K562 (cell line): ENCODE results near the gene GPR171.

Source experiments
- ELK1 ChIP-seq: sonication (generic); formaldehyde crosslinking; IDR thresholded peaks from 2 replicates; pipeline ENCODE4 v1.8.1; 2022; ENCODE audit warnings: missing genetic modification reagents
- EP300 ChIP-seq: IDR thresholded peaks from 2 replicates; pipeline ENCODE4 v1.6.1; 2012; ENCODE audit warnings: low read length, improper control_type of control experiment
- FOXA1 ChIP-seq: fragments of 450-650 bp; IDR thresholded peaks from 2 replicates; pipeline ENCODE4 v1.6.1; 2016; ENCODE audit warnings: mild to moderate bottlenecking, borderline replicate concordance
- GTF3C2 ChIP-seq: IDR thresholded peaks from 3 replicates; pipeline ENCODE4 v1.6.1; 2011; ENCODE audit warnings: borderline replicate concordance, mild to moderate bottlenecking, moderate library complexity; ENCODE audit not compliant: insufficient read length; ENCODE audit errors: extremely low read depth
- NRF1 ChIP-seq, 2 experiments: fragments of 450-650 bp; IDR thresholded peaks in 1 of 2; conservative IDR thresholded peaks in 1 of 2; 2 replicates each; pipeline ENCODE4 v1.6.1; 2014; ENCODE audit warnings: mild to moderate bottlenecking in 2 of 2
- POLR2A ChIP-seq: fragments of 450-650 bp; conservative IDR thresholded peaks from 2 replicates; pipeline ENCODE4 v1.6.1; 2016
- POLR2AphosphoS5 ChIP-seq: IDR thresholded peaks from 2 replicates; pipeline ENCODE4 v1.6.1; 2011; ENCODE audit warnings: mild to moderate bottlenecking, low read depth, low read length, moderate library complexity; ENCODE audit not compliant: control insufficient read depth, insufficient read depth
- ZNF311 ChIP-seq: fragments of 250-450 bp; sonication (Bioruptor Pico); IDR thresholded peaks from 2 replicates; pipeline ENCODE4 v1.4.0; 2020; ENCODE audit warnings: mild to moderate bottlenecking, moderate library complexity
- ZNF384 ChIP-seq: IDR thresholded peaks from 2 replicates; pipeline ENCODE4 v1.6.1; 2012; ENCODE audit warnings: low read depth, low read length, improper control_type of control experiment
- ZNF398 ChIP-seq: fragments of 250-450 bp; sonication (Bioruptor Pico); IDR thresholded peaks from 2 replicates; pipeline ENCODE4 v1.8.0; 2021; ENCODE audit warnings: moderate library complexity, mild to moderate bottlenecking, inconsistent platforms
- TF ChIP-seq, protein P1 (sequence below), 3 experiments: IDR thresholded peaks in 2 of 3; conservative IDR thresholded peaks in 1 of 3; 2 replicates each; pipeline ENCODE4 v1.5.1; 2011 to 2012; ENCODE audit warnings: low read length in 3 of 3, mild to moderate bottlenecking in 3 of 3, control low read depth in 2 of 3, improper control_type of control experiment in 1 of 3, inconsistent platforms in 1 of 3, low read depth in 1 of 3, mixed read lengths in 1 of 3, moderate library complexity in 1 of 3; ENCODE audit not compliant: insufficient read depth in 2 of 3
- TF ChIP-seq, protein P2 (sequence below): sonication (generic); formaldehyde crosslinking; IDR thresholded peaks from 2 replicates; pipeline ENCODE4 v1.9.0; 2022; ENCODE audit warnings: mild to moderate bottlenecking, missing genetic modification reagents

- TF ChIP-seq ZNF311 (CRISPR knock-in tag), result no peak
- no peak for TF ChIP-seq ZNF398 (CRISPR knock-in tag)
- no peak for TF ChIP-seq NRF1 (conservative IDR thresholded peaks at IDR 0.05 in 1 of 2, IDR thresholded peaks at IDR 0.05 in 1 of 2)
- TF ChIP-seq, protein P1, sequence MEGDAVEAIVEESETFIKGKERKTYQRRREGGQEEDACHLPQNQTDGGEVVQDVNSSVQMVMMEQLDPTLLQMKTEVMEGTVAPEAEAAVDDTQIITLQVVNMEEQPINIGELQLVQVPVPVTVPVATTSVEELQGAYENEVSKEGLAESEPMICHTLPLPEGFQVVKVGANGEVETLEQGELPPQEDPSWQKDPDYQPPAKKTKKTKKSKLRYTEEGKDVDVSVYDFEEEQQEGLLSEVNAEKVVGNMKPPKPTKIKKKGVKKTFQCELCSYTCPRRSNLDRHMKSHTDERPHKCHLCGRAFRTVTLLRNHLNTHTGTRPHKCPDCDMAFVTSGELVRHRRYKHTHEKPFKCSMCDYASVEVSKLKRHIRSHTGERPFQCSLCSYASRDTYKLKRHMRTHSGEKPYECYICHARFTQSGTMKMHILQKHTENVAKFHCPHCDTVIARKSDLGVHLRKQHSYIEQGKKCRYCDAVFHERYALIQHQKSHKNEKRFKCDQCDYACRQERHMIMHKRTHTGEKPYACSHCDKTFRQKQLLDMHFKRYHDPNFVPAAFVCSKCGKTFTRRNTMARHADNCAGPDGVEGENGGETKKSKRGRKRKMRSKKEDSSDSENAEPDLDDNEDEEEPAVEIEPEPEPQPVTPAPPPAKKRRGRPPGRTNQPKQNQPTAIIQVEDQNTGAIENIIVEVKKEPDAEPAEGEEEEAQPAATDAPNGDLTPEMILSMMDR (IDR thresholded peaks at IDR 0.05 in 2 of 3, conservative IDR thresholded peaks at IDR 0.05 in 1 of 3; ENCODE audit: insufficient read depth in 2 of 3, low read depth in 1 of 3, low read length in 3 of 3), result no peak
- no peak for TF ChIP-seq POLR2A
- no peak for TF ChIP-seq ELK1 (CRISPR knock-in tag)
- no peak for TF ChIP-seq FOXA1
- TF ChIP-seq GTF3C2, result no peak
- no peak for TF ChIP-seq POLR2AphosphoS5
- TF ChIP-seq EP300, result no peak
- TF ChIP-seq ZNF384, result no peak
- TF ChIP-seq, protein P2, sequence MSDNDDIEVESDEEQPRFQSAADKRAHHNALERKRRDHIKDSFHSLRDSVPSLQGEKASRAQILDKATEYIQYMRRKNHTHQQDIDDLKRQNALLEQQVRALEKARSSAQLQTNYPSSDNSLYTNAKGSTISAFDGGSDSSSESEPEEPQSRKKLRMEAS (CRISPR knock-in tag), result no peak
Observed at GRCh38 chr3:151199554-151200438, 3.2 kb downstream of the GPR171 start.
